ENCODE measurements around the gene MORN5. TPM values are rescaled to one million over a fixed set of nuclear protein-coding genes. Genes with fewer than 3 reads are reported as not detected.

The MORN5 gene
- not detected in 2 replicates for polyA plus RNA-seq (2011; rRNA removed)
- polyA minus RNA-seq (2011; rRNA and poly(A)+ RNA removed): not detected in 2 replicates

- TF ChIP-seq CTCF (IDR thresholded peaks at IDR 0.05; ENCODE audit: low read depth, low read length): 0 out of 2 replicates have a peak, but pooled peaks have one; percentile 6
- ChIA-PET CTCF (interaction anchor here (1.0 to 3.0 kb wide), 10 partner anchors 8 to 653 kb away, joined by 3 to 12 read pairs (median 4); partner anchors contain the start of genes MRRF and RBM18), POLR2A (no interaction called here)
- Histone ChIP-seq H3K27ac (ENCODE audit: low read depth, low read length) (peak within 1 kb of the TSS; percentile 24), H3K27me3 (ENCODE audit: control insufficient read depth, insufficient read depth, low read length) (peaks cover 19% of the 10 kb centered on the region), H3K9me3 (ENCODE audit: control insufficient read depth, insufficient read depth, low read length) (no peaks in the 10 kb centered on the region; the same call in 1 of the 2 replicates), H3K4me3 (ENCODE audit: low read depth, low read length) (peak within 1 kb of the TSS; percentile 99)
- DNase-seq (ENCODE audit: low read depth, low spot score): peak; percentile 92
These were observed at the start of gene MORN5, which contains the start of gene NDUFA8 for GRCh38 chr9:122159026-122159924. TSS of gene MORN5 (plus strand) at chr9:122159908. CDS start at chr9:122159973, 65 bp downstream. TSS of gene NDUFA8 (minus strand) at chr9:122159779. CDS start at chr9:122159677, 102 bp downstream.

DNA sequence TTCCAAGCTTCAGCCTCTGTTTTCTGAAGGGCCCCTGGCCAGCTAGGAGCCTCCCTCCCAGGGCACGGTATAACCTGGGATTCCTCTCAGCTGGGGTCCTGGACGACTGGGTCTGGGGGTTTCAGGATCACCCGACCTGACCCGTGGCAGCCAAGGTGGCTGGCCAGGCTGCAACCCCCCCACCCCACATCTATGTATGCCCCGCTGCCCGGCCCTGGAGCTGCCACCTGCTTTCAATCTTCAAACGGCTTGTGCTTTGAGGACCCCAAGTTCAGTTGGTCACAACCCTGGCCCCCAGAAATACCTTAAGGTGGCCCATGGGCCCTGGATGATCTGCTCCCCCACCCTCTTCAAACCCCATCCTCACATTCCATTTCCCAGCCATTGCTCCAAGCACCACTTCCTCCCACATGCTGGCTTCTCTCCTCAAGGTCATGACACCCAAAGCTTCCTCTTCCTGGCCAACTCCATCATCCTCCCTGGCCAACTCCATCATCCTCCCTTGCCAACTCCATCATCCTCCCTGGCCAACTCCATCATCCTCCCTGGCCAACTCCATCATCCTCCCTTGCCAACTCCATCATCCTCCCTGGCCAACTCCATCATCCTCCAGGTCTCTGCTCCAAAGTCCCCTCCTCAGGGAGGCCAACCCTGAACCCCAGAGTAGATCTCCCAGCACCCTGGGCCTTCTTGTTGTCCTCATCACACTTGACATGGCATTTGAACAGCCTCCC lies 49.4 kb upstream of the MORN5 start:
- Histone ChIP-seq H3K27ac (ENCODE audit: low read depth, low read length) (no peak overlapping the region), H3K27me3 (ENCODE audit: control insufficient read depth, insufficient read depth, low read length) (peaks cover 18% of the 10 kb centered on the region), H3K4me3 (ENCODE audit: low read depth, low read length) (no peak overlapping the region), H3K9me3 (ENCODE audit: control insufficient read depth, insufficient read depth, low read length) (no peaks in the 10 kb centered on the region; the same call in 1 of the 2 replicates)
- CTCF ChIA-PET: interaction anchor here (1.0 to 2.0 kb wide), 4 partner anchors 11 to 15 kb away, joined by 3 to 13 read pairs (median 3); no protein-coding TSS in a partner anchor
- POLR2A ChIA-PET: no interaction called here
- no peak for DNase-seq (ENCODE audit: low read depth, low spot score)
- TF ChIP-seq CTCF (IDR thresholded peaks at IDR 0.05; ENCODE audit: low read depth, low read length): no peak

GRCh38 chr9:122111413-122112085 lies 48.2 kb upstream of the MORN5 start:
- no peak for DNase-seq (ENCODE audit: low read depth, low spot score)
- Histone ChIP-seq H3K27ac (ENCODE audit: low read depth, low read length) (no peak overlapping the region), H3K27me3 (ENCODE audit: control insufficient read depth, insufficient read depth, low read length) (peaks cover 27% of the 10 kb centered on the region), H3K9me3 (ENCODE audit: control insufficient read depth, insufficient read depth, low read length) (no peaks in the 10 kb centered on the region; the same call in 1 of the 2 replicates), H3K4me3 (ENCODE audit: low read depth, low read length) (no peak overlapping the region)
- ChIA-PET POLR2A (no interaction called here), CTCF (interaction anchor here (1.0 to 2.3 kb wide), 5 partner anchors 11 to 13 kb away, joined by 3 to 13 read pairs (median 6); no protein-coding TSS in a partner anchor)
- TF ChIP-seq CTCF (IDR thresholded peaks at IDR 0.05; ENCODE audit: low read depth, low read length): no peak

DNA sequence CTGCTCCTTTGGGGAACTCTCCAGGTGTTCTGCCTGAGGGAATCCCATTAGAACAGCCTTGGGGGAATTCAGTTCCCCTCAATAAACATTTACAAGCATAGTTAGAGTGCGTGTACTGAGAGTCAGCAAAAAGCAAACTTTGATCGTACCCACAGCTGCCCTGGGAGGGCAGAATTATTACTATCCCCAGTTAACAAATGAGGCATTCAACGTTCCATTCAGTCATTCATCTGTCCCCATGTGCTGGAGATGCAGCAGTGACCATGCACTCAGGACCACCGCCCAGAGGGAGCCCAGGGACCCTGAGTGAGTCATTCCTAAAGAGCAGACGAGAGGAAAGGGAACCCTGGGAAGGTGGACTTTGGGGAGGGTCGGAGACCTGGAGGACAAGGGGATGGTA lies 47.5 kb upstream of the MORN5 start:
- CTCF ChIA-PET: interaction anchor here (1.7 to 2.3 kb wide), 3 partner anchors 10 to 13 kb away, joined by 6 to 12 read pairs (median 9); no protein-coding TSS in a partner anchor
- Histone ChIP-seq H3K27me3 (ENCODE audit: control insufficient read depth, insufficient read depth, low read length) (peaks cover 28% of the 10 kb centered on the region), H3K9me3 (ENCODE audit: control insufficient read depth, insufficient read depth, low read length) (no peaks in the 10 kb centered on the region; the same call in 1 of the 2 replicates), H3K27ac (ENCODE audit: low read depth, low read length) (no peak overlapping the region), H3K4me3 (ENCODE audit: low read depth, low read length) (no peak overlapping the region)
- no peak for DNase-seq (ENCODE audit: low read depth, low spot score)
- POLR2A ChIA-PET: no interaction called here
- TF ChIP-seq CTCF (IDR thresholded peaks at IDR 0.05; ENCODE audit: low read depth, low read length): no peak

All from AG04450 (cell line).